Type B pancreatic cell (in vitro differentiated cells): ENCODE results near the gene SATB1. TPM values are rescaled to one million over a fixed set of nuclear protein-coding genes. Genes with fewer than 3 reads are reported as not detected.

Experiments used
- DNase-seq: peaks from one replicate; pipeline ENCODE4 v3.0.0; 2021; ENCODE audit warnings: mixed read lengths; ENCODE audit not compliant: unreplicated experiment; ENCODE audit errors: extremely low spot score
- H3K27ac Mint-ChIP-seq: 2 replicates; pipeline ENCODE4 v1.8.0; 2021; ENCODE audit warnings: mild to moderate bottlenecking, mixed read lengths
- H3K27me3 Mint-ChIP-seq: 2 replicates; pipeline ENCODE4 v1.8.0; 2021; ENCODE audit warnings: mixed read lengths
- H3K36me3 Mint-ChIP-seq: 2 replicates; pipeline ENCODE4 v1.8.0; 2021; ENCODE audit warnings: mixed read lengths
- H3K4me1 Mint-ChIP-seq: one replicate; pipeline ENCODE4 v1.8.0; 2021; ENCODE audit warnings: mixed read lengths; ENCODE audit not compliant: unreplicated experiment
- H3K4me3 Mint-ChIP-seq: 2 replicates; pipeline ENCODE4 v1.8.0; 2021; ENCODE audit warnings: mild to moderate bottlenecking, mixed read lengths
- H3K9me3 Mint-ChIP-seq: 2 replicates; pipeline ENCODE4 v1.8.0; 2021; ENCODE audit warnings: mixed read lengths
- CTCF ChIP-seq: fragments of 200-600 bp; sonication (generic); conservative IDR thresholded peaks from 2 replicates; pipeline ENCODE4 v1.5.0; 2021; ENCODE audit warnings: antibody characterized with exemption, mild to moderate bottlenecking
- total RNA-seq: library from RNA; stranded (reverse); gene quantifications from 2 replicates; pipeline ENCODE4 v1.2.1, GENCODE V29; 2021; ENCODE audit warnings: low replicate concordance

The SATB1 gene
- total RNA-seq, 1 donor from 2014 or later, result 39.9 TPM

- Mint-ChIP-seq H3K4me3 (peak overlapping the region; percentile 90), H3K9me3 (no peaks in the 10 kb centered on the region), H3K27ac (peak overlapping the region; percentile 79), H3K27me3 (no peaks in the 10 kb centered on the region), H3K4me1 (peaks cover 22% of the 10 kb centered on the region), H3K36me3 (peaks cover 17% of the 10 kb centered on the region)
- TF ChIP-seq CTCF, result no peak
- DNase-seq, result no peak
Observed at GRCh38 chr3:18422972-18423371, 2.2 kb downstream of the SATB1 start.

GRCh38 chr3:18420555-18420954 lies 4.6 kb downstream of the SATB1 start:
- no peak for TF ChIP-seq CTCF
- Mint-ChIP-seq H3K4me1 (peaks cover 22% of the 10 kb centered on the region), H3K27me3 (no peaks in the 10 kb centered on the region), H3K9me3 (no peaks in the 10 kb centered on the region), H3K36me3 (peaks cover 28% of the 10 kb centered on the region), H3K27ac (peak overlapping the region; percentile 78), H3K4me3 (peak overlapping the region; percentile 65)
- DNase-seq, result no peak

GRCh38 chr3:18419232-18419631 lies 5.9 kb downstream of the SATB1 start:
- Mint-ChIP-seq H3K27me3 (no peaks in the 10 kb centered on the region), H3K27ac (no peak overlapping the region), H3K36me3 (peaks cover 34% of the 10 kb centered on the region), H3K4me1 (peaks cover 27% of the 10 kb centered on the region), H3K9me3 (no peaks in the 10 kb centered on the region), H3K4me3 (no peak overlapping the region)
- no peak for DNase-seq
- no peak for TF ChIP-seq CTCF

- H3K4me1 Mint-ChIP-seq, result peaks cover 22% of the 10 kb centered on the region
- no peak for TF ChIP-seq CTCF
- DNase-seq, result no peak
- no peaks in the 10 kb centered on the region for H3K27me3 Mint-ChIP-seq
- peaks cover 34% of the 10 kb centered on the region for H3K36me3 Mint-ChIP-seq
- H3K27ac Mint-ChIP-seq, result no peak overlapping the region
- no peaks in the 10 kb centered on the region for H3K9me3 Mint-ChIP-seq
- no peak overlapping the region for H3K4me3 Mint-ChIP-seq
Observed at GRCh38 chr3:18417904-18418572, 7.1 kb downstream of the SATB1 start.

- no peaks in the 10 kb centered on the region for H3K9me3 Mint-ChIP-seq
- no peak for TF ChIP-seq CTCF
- H3K27me3 Mint-ChIP-seq, result no peaks in the 10 kb centered on the region
- H3K4me3 Mint-ChIP-seq, result no peak overlapping the region
- DNase-seq, result no peak
- H3K27ac Mint-ChIP-seq, result no peak overlapping the region
- peaks cover 36% of the 10 kb centered on the region for H3K36me3 Mint-ChIP-seq
- H3K4me1 Mint-ChIP-seq, result peaks cover 21% of the 10 kb centered on the region
Observed at GRCh38 chr3:18416332-18416731, 8.8 kb downstream of the SATB1 start.
